HG03432 (cell line): ENCODE data around the gene TPCN2.
"Not testable (repeated sequence)": the region's sequence is repeated elsewhere in the genome, so short reads cannot be mapped to it uniquely, and the experiment has no call there.

Source experiments
- ATAC-seq: cut with Tn5 transposase; IDR thresholded peaks from one replicate; pipeline ENCODE4 v1.9.1; 2021; ENCODE audit warnings: mild to moderate bottlenecking, moderate library complexity; ENCODE audit not compliant: unreplicated experiment

The TPCN2 gene

GRCh38 chr11:69141742-69142141, 93.0 kb downstream of the TPCN2 start:
- ATAC-seq, result no peak

- ATAC-seq, result no peak
Observed at GRCh38 chr11:69142895-69143294, 94.2 kb downstream of the TPCN2 start.

GRCh38 chr11:69144316-69145049, 95.8 kb downstream of the TPCN2 start:
- ATAC-seq, result no peak

GRCh38 chr11:69145050-69145380, 96.3 kb downstream of the TPCN2 start:
- no peak for ATAC-seq

- ATAC-seq, result no peak
Observed at GRCh38 chr11:69148377-69148762, 99.6 kb downstream of the TPCN2 start.

- no peak for ATAC-seq
Observed at GRCh38 chr11:69148806-69149205, 100.1 kb downstream of the TPCN2 start.

GRCh38 chr11:69149338-69150045, 100.8 kb downstream of the TPCN2 start:
- ATAC-seq, result not testable (repeated sequence)

- ATAC-seq, result no peak
Observed at GRCh38 chr11:69150175-69150574, 101.4 kb downstream of the TPCN2 start.

- ATAC-seq, result no peak
Observed at GRCh38 chr11:69151836-69152235, 103.1 kb downstream of the TPCN2 start.

- no peak for ATAC-seq
Observed at GRCh38 chr11:69152733-69153421, 104.1 kb downstream of the TPCN2 start.

GRCh38 chr11:69153661-69154060, 104.9 kb downstream of the TPCN2 start:
- no peak for ATAC-seq

GRCh38 chr11:69154211-69154913, 105.6 kb downstream of the TPCN2 start:
- no peak for ATAC-seq

GRCh38 chr11:69154938-69155301, 106.2 kb downstream of the TPCN2 start:
- ATAC-seq, result no peak

- no peak for ATAC-seq
Observed at GRCh38 chr11:69155302-69156234, 106.8 kb downstream of the TPCN2 start, which contains the start of gene SMIM38. Gene SMIM38, plus strand, starts transcription at chr11:69155935. Its CDS starts 1,912 bp downstream, at chr11:69157847.

- no peak for ATAC-seq
Observed at GRCh38 chr11:69156235-69156639, 107.5 kb downstream of the TPCN2 start.

GRCh38 chr11:69156673-69157155, 108.0 kb downstream of the TPCN2 start:
- no peak for ATAC-seq

- no peak for ATAC-seq
Observed at GRCh38 chr11:69157156-69157821, 108.6 kb downstream of the TPCN2 start.

- no peak for ATAC-seq
Observed at GRCh38 chr11:69157822-69158231, 109.1 kb downstream of the TPCN2 start.

GRCh38 chr11:69158301-69159149, 109.8 kb downstream of the TPCN2 start:
- no peak for ATAC-seq
